ENCODE measurements around the gene FAM53B.

The FAM53B gene

GRCh38 chr10:124677749-124678556 is 66.2 kb downstream of the FAM53B start:
- Mint-ChIP-seq H3K36me3 (peaks cover 84% of the 10 kb centered on the region), H3K27ac (peak overlapping the region; percentile 95), H3K4me3 (peak overlapping the region; percentile 71), H3K4me1 (peaks cover 79% of the 10 kb centered on the region), H3K9me3 (no peaks in the 10 kb centered on the region)
- ATAC-seq (peak; percentile 44), DNase-seq (ENCODE audit: low spot score in 2 of 2) (no peak)

GRCh38 chr10:124677293-124677699 is 66.9 kb downstream of the FAM53B start:
- DNase-seq (ENCODE audit: low spot score in 2 of 2) (no peak), ATAC-seq (no peak)
- Mint-ChIP-seq H3K4me3 (peak overlapping the region; percentile 71), H3K4me1 (peaks cover 86% of the 10 kb centered on the region), H3K36me3 (peaks cover 87% of the 10 kb centered on the region), H3K9me3 (no peaks in the 10 kb centered on the region), H3K27ac (peak overlapping the region; percentile 95)

- Mint-ChIP-seq H3K9me3 (no peaks in the 10 kb centered on the region), H3K4me3 (peak overlapping the region; percentile 7), H3K27ac (peak overlapping the region; percentile 95), H3K36me3 (peaks cover 88% of the 10 kb centered on the region), H3K4me1 (peaks cover 93% of the 10 kb centered on the region)
- ATAC-seq (no peak), DNase-seq (ENCODE audit: low spot score in 2 of 2) (no peak)
Measured at GRCh38 chr10:124676416-124677062, 67.6 kb downstream of the FAM53B start.

- H3K27ac Mint-ChIP-seq, result peak overlapping the region; percentile 95
- ATAC-seq, result no peak
Measured at GRCh38 chr10:124675824-124676223, 68.4 kb downstream of the FAM53B start.

GRCh38 chr10:124675261-124675660 is 68.9 kb downstream of the FAM53B start:
- H3K9me3 Mint-ChIP-seq, result no peaks in the 10 kb centered on the region
- H3K27ac Mint-ChIP-seq, result peak overlapping the region; percentile 79
- no peak overlapping the region for H3K4me3 Mint-ChIP-seq
- H3K4me1 Mint-ChIP-seq, result peaks cover 98% of the 10 kb centered on the region
- DNase-seq (ENCODE audit: low spot score in 2 of 2) (no peak), ATAC-seq (no peak)
- H3K36me3 Mint-ChIP-seq, result peaks cover 88% of the 10 kb centered on the region

More at GRCh38 chr10:124675824-124676223, 68.4 kb downstream of the FAM53B start:
- peaks cover 88% of the 10 kb centered on the region for H3K36me3 Mint-ChIP-seq
- H3K4me3 Mint-ChIP-seq, result no peak overlapping the region
- no peak for DNase-seq (ENCODE audit: low spot score in 2 of 2)
- H3K4me1 Mint-ChIP-seq, result peaks cover 98% of the 10 kb centered on the region
- H3K9me3 Mint-ChIP-seq, result no peaks in the 10 kb centered on the region

GRCh38 chr10:124674768-124675222 is 69.4 kb downstream of the FAM53B start:
- peaks cover 86% of the 10 kb centered on the region for H3K36me3 Mint-ChIP-seq
- H3K4me1 Mint-ChIP-seq, result peaks cover 98% of the 10 kb centered on the region
- no peak overlapping the region for H3K4me3 Mint-ChIP-seq
- no peak for ATAC-seq
- DNase-seq (ENCODE audit: low spot score in 2 of 2), result no peak
- H3K27ac Mint-ChIP-seq, result peak overlapping the region; percentile 79
- no peaks in the 10 kb centered on the region for H3K9me3 Mint-ChIP-seq

GRCh38 chr10:124672181-124672638 is 72.0 kb downstream of the FAM53B start:
- DNase-seq (ENCODE audit: low spot score in 2 of 2) (no peak), ATAC-seq (peak; percentile 23)
- peaks cover 96% of the 10 kb centered on the region for H3K4me1 Mint-ChIP-seq
- H3K36me3 Mint-ChIP-seq, result peaks cover 72% of the 10 kb centered on the region
- no peaks in the 10 kb centered on the region for H3K9me3 Mint-ChIP-seq
- peak overlapping the region; percentile 70 for H3K4me3 Mint-ChIP-seq
- H3K27ac Mint-ChIP-seq, result peak overlapping the region; percentile 95

GRCh38 chr10:124671486-124672075 is 72.6 kb downstream of the FAM53B start:
- DNase-seq (ENCODE audit: low spot score in 2 of 2) (no peak), ATAC-seq (peak; percentile 70)
- H3K4me3 Mint-ChIP-seq, result peak overlapping the region; percentile 70
- H3K4me1 Mint-ChIP-seq, result peaks cover 90% of the 10 kb centered on the region
- peak overlapping the region; percentile 95 for H3K27ac Mint-ChIP-seq
- peaks cover 68% of the 10 kb centered on the region for H3K36me3 Mint-ChIP-seq
- H3K9me3 Mint-ChIP-seq, result no peaks in the 10 kb centered on the region

GRCh38 chr10:124670849-124671248 is 73.3 kb downstream of the FAM53B start:
- H3K36me3 Mint-ChIP-seq, result peaks cover 61% of the 10 kb centered on the region
- H3K9me3 Mint-ChIP-seq, result no peaks in the 10 kb centered on the region
- peaks cover 83% of the 10 kb centered on the region for H3K4me1 Mint-ChIP-seq
- peak overlapping the region; percentile 70 for H3K4me3 Mint-ChIP-seq
- H3K27ac Mint-ChIP-seq, result peak overlapping the region; percentile 95
- DNase-seq (ENCODE audit: low spot score in 2 of 2), result no peak
- ATAC-seq, result no peak

- peaks cover 52% of the 10 kb centered on the region for H3K36me3 Mint-ChIP-seq
- peak overlapping the region; percentile 70 for H3K4me3 Mint-ChIP-seq
- no peak for DNase-seq (ENCODE audit: low spot score in 2 of 2)
- peak; percentile 17 for ATAC-seq
- H3K4me1 Mint-ChIP-seq, result peaks cover 82% of the 10 kb centered on the region
- H3K27ac Mint-ChIP-seq, result peak overlapping the region; percentile 95
- H3K9me3 Mint-ChIP-seq, result no peaks in the 10 kb centered on the region
Measured at GRCh38 chr10:124669824-124670654, 74.1 kb downstream of the FAM53B start.

GRCh38 chr10:124669141-124669823 is 74.9 kb downstream of the FAM53B start:
- Mint-ChIP-seq H3K27ac (peak overlapping the region; percentile 95), H3K4me1 (peaks cover 81% of the 10 kb centered on the region), H3K9me3 (no peaks in the 10 kb centered on the region), H3K4me3 (peak overlapping the region; percentile 70), H3K36me3 (peaks cover 45% of the 10 kb centered on the region)
- ATAC-seq, result no peak
- DNase-seq (ENCODE audit: low spot score in 2 of 2), result no peak

GRCh38 chr10:124668517-124669051 is 75.6 kb downstream of the FAM53B start:
- no peak for DNase-seq (ENCODE audit: low spot score in 2 of 2)
- Mint-ChIP-seq H3K36me3 (peaks cover 39% of the 10 kb centered on the region), H3K27ac (peak overlapping the region; percentile 95), H3K9me3 (no peaks in the 10 kb centered on the region), H3K4me3 (peak overlapping the region; percentile 25), H3K4me1 (peaks cover 81% of the 10 kb centered on the region)
- no peak for ATAC-seq

- Mint-ChIP-seq H3K9me3 (no peaks in the 10 kb centered on the region), H3K36me3 (peaks cover 34% of the 10 kb centered on the region), H3K4me3 (peak overlapping the region; percentile 25), H3K27ac (peak overlapping the region; percentile 95), H3K4me1 (peaks cover 81% of the 10 kb centered on the region)
- no peak for DNase-seq (ENCODE audit: low spot score in 2 of 2)
- no peak for ATAC-seq
Measured at GRCh38 chr10:124667425-124668345, 76.5 kb downstream of the FAM53B start.

Data from stimulated activated effector memory CD8-positive, alpha-beta T cell treated with anti-CD3 and anti-CD28 coated beads, Interleukin-12 subunit alpha, Interleukin-12 subunit beta, amount 100 ng/mL, for 72 hours (primary cell).